A673 (cell line): ENCODE measurements around the gene ENDOU. TPM values are rescaled to one million over a fixed set of nuclear protein-coding genes. Genes with fewer than 3 reads are reported as not detected.

ENCODE experiments used
- BruUV-seq: library from RNA; stranded (reverse); fragments of 400-500 nt; replicated peaks from 2 replicates; lab custom pipeline; 2021; lab: Mats Ljungman, UMichigan
- CTCF ChIA-PET: fragments of 300-600 bp; sonication (Branson Sonifier 250); formaldehyde crosslinking; loops from one replicate; lab custom pipeline; 2022; ENCODE audit warnings: antibody characterized with exemption; lab: Charles Lee
- POLR2A ChIA-PET: fragments of 300-600 bp; sonication (Branson Sonifier 250); formaldehyde crosslinking; loops from one replicate; lab custom pipeline; 2022; ENCODE audit warnings: antibody characterized with exemption; ENCODE audit not compliant: low non-redundant PET; lab: Charles Lee
- DNase-seq: peaks from one replicate; pipeline ENCODE4 v3.0.0-alpha.2; 2015; ENCODE audit warnings: low spot score
- H3K27ac ChIP-seq: fragments of 200-600 bp; sonication (generic); 2 replicates; pipeline ENCODE4 v1.5.1; 2016; ENCODE audit warnings: mixed run types, low read depth, mild to moderate bottlenecking, mixed read lengths, antibody characterized with exemption, low read length; ENCODE audit not compliant: poor library complexity, severe bottlenecking
- H3K27me3 ChIP-seq: fragments of 200-600 bp; sonication (generic); replicated peaks from 2 replicates; pipeline ENCODE4 v1.6.1; 2017; ENCODE audit warnings: mixed run types, low read depth, mild to moderate bottlenecking, mixed read lengths, antibody characterized with exemption, low read length; ENCODE audit not compliant: insufficient read depth, poor library complexity
- H3K36me3 ChIP-seq: fragments of 200-600 bp; sonication (generic); 2 replicates; pipeline ENCODE4 v1.6.1; 2016; ENCODE audit warnings: mixed run types, mild to moderate bottlenecking, mixed read lengths, antibody characterized with exemption, low read length; ENCODE audit not compliant: insufficient read depth, poor library complexity, severe bottlenecking
- H3K4me1 ChIP-seq: fragments of 200-600 bp; sonication (generic); 2 replicates; pipeline ENCODE4 v1.6.1; 2017; ENCODE audit warnings: mixed run types, mild to moderate bottlenecking, mixed read lengths, antibody characterized with exemption, low read length; ENCODE audit not compliant: insufficient read depth, poor library complexity, severe bottlenecking
- H3K4me3 ChIP-seq: fragments of 200-600 bp; sonication (generic); 2 replicates; pipeline ENCODE4 v1.5.1; 2016; ENCODE audit warnings: low read depth, mixed run types, mild to moderate bottlenecking, mixed read lengths, low read length; ENCODE audit not compliant: poor library complexity, severe bottlenecking
- H3K9me3 ChIP-seq: fragments of 200-600 bp; sonication (generic); 2 replicates; pipeline ENCODE4 v1.6.1; 2016; ENCODE audit warnings: mixed run types, low read depth, mild to moderate bottlenecking, mixed read lengths, antibody characterized with exemption, low read length; ENCODE audit not compliant: poor library complexity, severe bottlenecking
- CTCF ChIP-seq: fragments of 300-800, 200-600 bp; sonication (generic); conservative IDR thresholded peaks from 2 replicates; pipeline ENCODE4 v1.5.1; 2017; ENCODE audit warnings: low read depth, mild to moderate bottlenecking, antibody characterized with exemption, low read length, moderate library complexity, mixed read lengths
- EZH2 ChIP-seq: fragments of 200-600 bp; sonication (generic); IDR thresholded peaks from 2 replicates; pipeline ENCODE4 v1.6.1; 2017; ENCODE audit warnings: borderline replicate concordance, low read depth, mild to moderate bottlenecking, mixed read lengths, antibody characterized with exemption, low read length; ENCODE audit not compliant: poor library complexity, severe bottlenecking
- intact Hi-C: fragments of 100-400 bp; cut with micrococcal nuclease; formaldehyde crosslinking; loops from one replicate; pipeline ENCODE4 v1.10.0; 2022; ENCODE audit not compliant: unreplicated experiment
- total RNA-seq: library from RNA; stranded (reverse); gene quantifications from 2 replicates; pipeline ENCODE4 v1.2.3, GENCODE V29; 2021

ENDOU gene
- total RNA-seq, 1 experiment from 2014 or later = 0.58 TPM

GRCh38 chr12:47717443-47718193, 7.7 kb downstream of the ENDOU start:
- peak; percentile 89 for DNase-seq
- CTCF ChIA-PET = no interaction called here
- intact Hi-C loops = loop anchor here (1.0 to 10.0 kb wide), 2 partner anchors 62 to 447 kb away; no protein-coding TSS in a partner anchor
- TF ChIP-seq CTCF (peak; percentile 93), EZH2 (no peak)
- POLR2A ChIA-PET = no interaction called here
- no peak overlapping the region for H3K4me3 ChIP-seq
- peaks cover 11% of the 10 kb centered on the region for H3K4me1 ChIP-seq
- H3K27me3 ChIP-seq = no peaks in the 10 kb centered on the region
- no peaks in the 10 kb centered on the region for H3K36me3 ChIP-seq
- H3K27ac ChIP-seq = peak overlapping the region; percentile 68
- no TSS peak for BruUV-seq
- no peaks in the 10 kb centered on the region for H3K9me3 ChIP-seq

- no TSS peak for BruUV-seq
- no peaks in the 10 kb centered on the region for H3K27me3 ChIP-seq
- H3K9me3 ChIP-seq = no peaks in the 10 kb centered on the region
- H3K27ac ChIP-seq = peak overlapping the region; percentile 68
- ChIA-PET POLR2A (no interaction called here), CTCF (interaction anchor here (2.0 kb wide), 2 partner anchors 56 to 121 kb away, joined by 4 to 13 read pairs; partner anchors contain the start of gene SLC48A1)
- H3K4me1 ChIP-seq = peaks cover 11% of the 10 kb centered on the region
- TF ChIP-seq CTCF (no peak), EZH2 (no peak)
- no peaks in the 10 kb centered on the region for H3K36me3 ChIP-seq
- H3K4me3 ChIP-seq = no peak overlapping the region
- no peak for DNase-seq
- intact Hi-C loops = loop anchor here (1.0 to 10.0 kb wide), 2 partner anchors 62 to 448 kb away; no protein-coding TSS in a partner anchor
These were observed 8.2 kb downstream of the ENDOU start for GRCh38 chr12:47717046-47717442.

GRCh38 chr12:47715877-47716548, 9.3 kb downstream of the ENDOU start:
- TF ChIP-seq EZH2 = no peak
- no peak for TF ChIP-seq CTCF
- no peak for DNase-seq
- CTCF ChIA-PET = interaction anchor here (0.5 to 2.0 kb wide), 12 partner anchors 10 to 335 kb away, joined by 3 to 13 read pairs (median 4); partner anchors contain the start of genes RPAP3 and SLC48A1
- Histone ChIP-seq H3K9me3 (no peaks in the 10 kb centered on the region), H3K27ac (no peak overlapping the region), H3K36me3 (no peaks in the 10 kb centered on the region), H3K4me3 (no peak overlapping the region), H3K4me1 (peaks cover 11% of the 10 kb centered on the region), H3K27me3 (no peaks in the 10 kb centered on the region)
- intact Hi-C loops = loop anchor here (1.0 to 10.0 kb wide), 3 partner anchors 122 to 449 kb away; no protein-coding TSS in a partner anchor
- POLR2A ChIA-PET = interaction anchor here (0.6 kb wide), 1 partner anchor 64 kb away, joined by 3 read pairs; no protein-coding TSS in a partner anchor
- no TSS peak for BruUV-seq
